Caco-2 (cell line): ENCODE measurements around the gene FAH. TPM values are rescaled to one million over a fixed set of nuclear protein-coding genes. Genes with fewer than 3 reads are reported as not detected.

Experiments used
- BruUV-seq: library from RNA; stranded (reverse); fragments of 400-500 nt; replicated peaks from 2 replicates; lab custom pipeline; 2021; lab: Mats Ljungman, UMichigan
- CTCF ChIA-PET: fragments of 300-600 bp; sonication (Branson Sonifier 250); formaldehyde crosslinking; loops from one replicate; lab custom pipeline; 2022; ENCODE audit warnings: antibody characterized with exemption; lab: Charles Lee
- POLR2A ChIA-PET: fragments of 300-600 bp; sonication (Branson Sonifier 250); formaldehyde crosslinking; loops from one replicate; lab custom pipeline; 2022; ENCODE audit warnings: antibody characterized with exemption; lab: Charles Lee
- DNase-seq, 2 experiments: peaks; one replicate each; pipeline versions ENCODE4 v3.0.0 to v3.0.0-alpha.2; 2020 to 2022
- H3K27me3 ChIP-seq: replicated peaks from 2 replicates; pipeline ENCODE4 v1.6.0; 2011; ENCODE audit warnings: low read length; ENCODE audit not compliant: control insufficient read depth, insufficient read depth
- H3K36me3 ChIP-seq: 2 replicates; pipeline ENCODE4 v1.5.1; 2011; ENCODE audit warnings: low read length; ENCODE audit not compliant: control insufficient read depth, insufficient read depth
- H3K4me1 ChIP-seq: fragments of 250-450 bp; sonication (Bioruptor Pico); 2 replicates; pipeline ENCODE4 v1.5.1; 2020; ENCODE audit warnings: mild to moderate bottlenecking
- H3K4me3 ChIP-seq: 2 replicates; pipeline ENCODE4 v1.5.1; 2011; ENCODE audit warnings: low read depth, mild to moderate bottlenecking, control low read depth, low read length
- H3K9me3 ChIP-seq: fragments of 250-450 bp; sonication (Bioruptor Pico); 2 replicates; pipeline ENCODE4 v1.5.1; 2020; ENCODE audit warnings: mild to moderate bottlenecking, moderate library complexity
- H3K27ac Mint-ChIP-seq: one replicate; pipeline ENCODE4 v1.8.0; 2022; ENCODE audit warnings: mixed read lengths; ENCODE audit not compliant: unreplicated experiment
- H3K27me3 Mint-ChIP-seq: one replicate; pipeline ENCODE4 v1.8.0; 2022; ENCODE audit warnings: mixed read lengths; ENCODE audit not compliant: insufficient read depth, unreplicated experiment
- H3K36me3 Mint-ChIP-seq: one replicate; pipeline ENCODE4 v1.8.0; 2022; ENCODE audit warnings: mild to moderate bottlenecking, mixed read lengths; ENCODE audit not compliant: insufficient read depth, unreplicated experiment
- H3K4me1 Mint-ChIP-seq: one replicate; pipeline ENCODE4 v1.8.0; 2022; ENCODE audit warnings: low read depth, mixed read lengths; ENCODE audit not compliant: unreplicated experiment
- H3K4me3 Mint-ChIP-seq: one replicate; pipeline ENCODE4 v1.8.0; 2022; ENCODE audit warnings: mild to moderate bottlenecking, moderate library complexity, mixed read lengths; ENCODE audit not compliant: unreplicated experiment
- H3K9me3 Mint-ChIP-seq: one replicate; pipeline ENCODE4 v1.8.0; 2022; ENCODE audit warnings: mixed read lengths; ENCODE audit not compliant: unreplicated experiment
- intact Hi-C: fragments of 100-400 bp; cut with micrococcal nuclease; formaldehyde crosslinking; loops from one replicate; pipeline ENCODE4 v1.10.0; 2022; ENCODE audit not compliant: unreplicated experiment
- total RNA-seq: library from RNA; stranded (reverse); gene quantifications from 2 replicates; pipeline ENCODE4 v1.2.3, GENCODE V29; 2022
- TF ChIP-seq, protein P1 (sequence below), 2 experiments: fragments of 200-600 bp in 1 of 2; IDR thresholded peaks; 1 replicate in 1 of 2; 2 replicates in 1 of 2; pipeline versions ENCODE4 v1.5.1 to v1.8.0; 2011 to 2022; ENCODE audit warnings: antibody characterized with exemption in 1 of 2, control low read depth in 1 of 2, inconsistent platforms in 1 of 2, low read depth in 1 of 2, low read length in 1 of 2, mild to moderate bottlenecking in 1 of 2, moderate library complexity in 1 of 2; ENCODE audit not compliant: insufficient read depth in 1 of 2, severe bottlenecking in 1 of 2, unreplicated experiment in 1 of 2

Gene FAH
- total RNA-seq, 1 experiment from 2014 or later, result 20.4 TPM

DNA sequence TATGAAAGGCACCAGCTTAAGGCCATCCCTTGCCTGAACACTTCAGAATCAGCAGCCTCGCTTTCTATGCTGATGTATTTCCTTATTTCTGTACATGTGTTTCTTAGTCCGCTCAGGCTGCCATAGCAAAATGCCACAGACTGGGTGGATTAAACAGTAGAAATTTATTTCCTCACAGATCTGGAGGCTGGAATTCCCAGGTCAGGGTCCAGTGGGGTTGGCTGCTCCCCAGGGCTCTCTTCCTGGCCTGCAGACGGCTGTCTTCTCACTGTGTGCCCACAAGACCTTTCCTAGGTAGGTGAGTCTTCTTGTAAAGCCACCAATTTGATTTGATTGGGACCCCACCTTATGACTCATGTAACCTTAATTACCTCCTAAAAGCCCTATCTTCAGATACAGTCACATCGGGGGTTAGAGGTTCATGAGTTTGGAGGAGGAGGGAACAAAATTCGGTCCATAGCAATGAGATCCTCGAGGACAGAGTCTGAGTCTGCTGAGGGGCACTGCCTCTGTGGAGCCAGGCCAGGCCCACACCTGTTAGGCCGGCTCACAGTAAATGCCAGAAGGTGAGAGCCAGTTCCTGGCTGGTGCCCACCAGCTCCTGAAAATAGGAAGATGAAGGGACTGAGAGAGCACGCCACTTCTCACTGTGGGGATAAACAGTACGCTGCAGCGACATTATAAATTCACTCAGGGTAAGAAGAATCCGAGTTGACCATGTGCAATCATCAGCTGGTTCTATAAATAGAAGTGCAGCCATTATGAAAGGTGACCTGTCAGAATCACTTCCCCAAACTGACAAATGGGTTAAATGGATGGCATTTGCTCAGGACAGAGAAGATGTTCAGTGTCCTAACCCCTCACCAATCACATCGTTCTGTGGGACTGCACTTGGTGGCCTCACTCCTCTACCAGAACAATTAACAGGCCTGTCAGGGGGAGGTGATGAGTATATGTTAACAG lies 58.1 kb downstream of the FAH start:
- Histone ChIP-seq H3K27me3 (no peaks in the 10 kb centered on the region), H3K4me1 (peaks cover 19% of the 10 kb centered on the region), H3K36me3 (no peaks in the 10 kb centered on the region), H3K9me3 (no peaks in the 10 kb centered on the region; the same call in 1 of the 2 replicates), H3K4me3 (no peak overlapping the region)
- peaks cover 21% of the 10 kb centered on the region for H3K4me1 Mint-ChIP-seq
- peaks cover 5% of the 10 kb centered on the region for H3K27me3 Mint-ChIP-seq
- CTCF ChIA-PET, result no interaction called here
- H3K4me3 Mint-ChIP-seq, result no peak overlapping the region
- H3K27ac Mint-ChIP-seq, result no peak overlapping the region
- BruUV-seq, result no TSS peak
- TF ChIP-seq, protein P1, sequence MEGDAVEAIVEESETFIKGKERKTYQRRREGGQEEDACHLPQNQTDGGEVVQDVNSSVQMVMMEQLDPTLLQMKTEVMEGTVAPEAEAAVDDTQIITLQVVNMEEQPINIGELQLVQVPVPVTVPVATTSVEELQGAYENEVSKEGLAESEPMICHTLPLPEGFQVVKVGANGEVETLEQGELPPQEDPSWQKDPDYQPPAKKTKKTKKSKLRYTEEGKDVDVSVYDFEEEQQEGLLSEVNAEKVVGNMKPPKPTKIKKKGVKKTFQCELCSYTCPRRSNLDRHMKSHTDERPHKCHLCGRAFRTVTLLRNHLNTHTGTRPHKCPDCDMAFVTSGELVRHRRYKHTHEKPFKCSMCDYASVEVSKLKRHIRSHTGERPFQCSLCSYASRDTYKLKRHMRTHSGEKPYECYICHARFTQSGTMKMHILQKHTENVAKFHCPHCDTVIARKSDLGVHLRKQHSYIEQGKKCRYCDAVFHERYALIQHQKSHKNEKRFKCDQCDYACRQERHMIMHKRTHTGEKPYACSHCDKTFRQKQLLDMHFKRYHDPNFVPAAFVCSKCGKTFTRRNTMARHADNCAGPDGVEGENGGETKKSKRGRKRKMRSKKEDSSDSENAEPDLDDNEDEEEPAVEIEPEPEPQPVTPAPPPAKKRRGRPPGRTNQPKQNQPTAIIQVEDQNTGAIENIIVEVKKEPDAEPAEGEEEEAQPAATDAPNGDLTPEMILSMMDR (IDR thresholded peaks at IDR 0.05; ENCODE audit: insufficient read depth in 1 of 2, low read depth in 1 of 2, low read length in 1 of 2, severe bottlenecking in 1 of 2, unreplicated experiment in 1 of 2), result no peak
- POLR2A ChIA-PET, result no interaction called here
- peaks cover 14% of the 10 kb centered on the region for H3K9me3 Mint-ChIP-seq
- intact Hi-C loops, result no loop called here
- peaks cover 5% of the 10 kb centered on the region for H3K36me3 Mint-ChIP-seq
- DNase-seq, result no peak

DNA sequence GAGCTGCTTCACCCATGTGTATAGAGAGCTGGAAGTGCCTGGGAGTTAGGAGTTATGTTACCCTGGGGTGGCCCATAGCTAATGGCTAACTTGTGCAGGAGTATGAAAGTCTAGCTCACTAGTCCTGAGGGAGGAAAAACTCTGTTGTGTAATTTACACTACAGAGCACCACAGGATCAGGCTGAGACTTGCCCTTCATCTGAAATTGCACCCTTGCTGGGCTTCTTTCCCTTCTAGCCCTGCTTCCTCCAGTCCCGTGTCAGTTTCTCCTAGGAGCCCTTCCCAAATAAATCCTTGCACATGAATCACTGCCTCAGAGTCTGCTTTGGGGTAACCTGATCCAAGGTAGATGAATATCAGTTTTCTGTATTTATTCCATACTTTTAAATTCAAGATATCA lies 59.2 kb downstream of the FAH start:
- intact Hi-C loops, result no loop called here
- POLR2A ChIA-PET, result no interaction called here

DNA sequence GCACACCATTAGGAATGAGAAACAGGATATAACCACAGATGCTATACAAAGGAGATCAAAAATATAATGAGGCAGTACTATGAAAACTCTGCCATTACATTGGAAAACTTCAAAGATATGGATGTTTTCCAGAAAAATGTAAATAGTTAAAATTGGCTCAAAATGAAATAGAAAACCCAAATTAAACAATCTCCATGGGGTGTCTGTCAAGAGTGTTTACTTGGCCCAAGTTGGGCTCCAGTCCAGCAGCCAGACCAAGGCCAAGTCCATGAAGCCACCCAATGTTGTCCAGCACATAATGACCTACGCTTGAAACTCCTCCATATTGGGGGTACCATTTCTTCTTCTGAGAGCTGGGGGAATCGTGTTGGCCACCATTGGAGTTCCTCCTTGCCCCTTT lies 62.1 kb downstream of the FAH start:
- intact Hi-C loops, result no loop called here
- Histone ChIP-seq H3K9me3 (no peaks in the 10 kb centered on the region; the same call in 1 of the 2 replicates), H3K36me3 (no peaks in the 10 kb centered on the region), H3K4me3 (no peak overlapping the region), H3K27me3 (no peaks in the 10 kb centered on the region), H3K4me1 (no peaks in the 10 kb centered on the region)
- Mint-ChIP-seq H3K4me3 (no peak overlapping the region), H3K27ac (no peak overlapping the region), H3K9me3 (peaks cover 14% of the 10 kb centered on the region), H3K36me3 (peaks cover 5% of the 10 kb centered on the region), H3K27me3 (peaks cover 3% of the 10 kb centered on the region), H3K4me1 (no peaks in the 10 kb centered on the region)
- no peak for DNase-seq
- ChIA-PET POLR2A (no interaction called here), CTCF (no interaction called here)
- no TSS peak for BruUV-seq
- TF ChIP-seq, protein P1 (IDR thresholded peaks at IDR 0.05; ENCODE audit: insufficient read depth in 1 of 2, low read depth in 1 of 2, low read length in 1 of 2, severe bottlenecking in 1 of 2, unreplicated experiment in 1 of 2), result no peak

More for the DNA sequence above, 59.2 kb downstream of the FAH start:
- H3K4me1 ChIP-seq, result peaks cover 19% of the 10 kb centered on the region
- H3K36me3 ChIP-seq, result no peaks in the 10 kb centered on the region
- TF ChIP-seq, protein P1 (IDR thresholded peaks at IDR 0.05; ENCODE audit: insufficient read depth in 1 of 2, low read depth in 1 of 2, low read length in 1 of 2, severe bottlenecking in 1 of 2, unreplicated experiment in 1 of 2), result no peak
- CTCF ChIA-PET, result interaction anchor here (0.5 kb wide), 1 partner anchor 198 kb away, joined by 3 read pairs; no protein-coding TSS in a partner anchor
- Mint-ChIP-seq H3K27me3 (peaks cover 5% of the 10 kb centered on the region), H3K27ac (no peak overlapping the region), H3K4me3 (no peak overlapping the region), H3K36me3 (peaks cover 5% of the 10 kb centered on the region), H3K9me3 (peaks cover 14% of the 10 kb centered on the region), H3K4me1 (peaks cover 10% of the 10 kb centered on the region)
- DNase-seq, result no peak
- H3K27me3 ChIP-seq, result no peaks in the 10 kb centered on the region
- no peaks in the 10 kb centered on the region; the same call in 1 of the 2 replicates for H3K9me3 ChIP-seq
- no TSS peak for BruUV-seq
- H3K4me3 ChIP-seq, result no peak overlapping the region
